HEK293 (cell line): ENCODE measurements around the gene CWF19L1.

Experiments used
- KLF16 ChIP-seq: fragments of 450-650 bp; formaldehyde crosslinking; IDR thresholded peaks from 2 replicates; pipeline ENCODE4 v1.5.1; 2017; ENCODE audit warnings: missing biosample characterization, missing genetic modification characterization
- MYNN ChIP-seq: fragments of 450-650 bp; formaldehyde crosslinking; IDR thresholded peaks from 2 replicates; pipeline ENCODE4 v1.5.1; 2016; ENCODE audit warnings: missing biosample characterization, missing genetic modification characterization, borderline replicate concordance
- SCRT1 ChIP-seq: fragments of 450-650 bp; formaldehyde crosslinking; IDR thresholded peaks from 2 replicates; pipeline ENCODE4 v1.5.1; 2016; ENCODE audit warnings: missing biosample characterization, missing genetic modification characterization, borderline replicate concordance
- SCRT2 ChIP-seq: fragments of 450-650 bp; formaldehyde crosslinking; IDR thresholded peaks from 2 replicates; pipeline ENCODE4 v1.5.1; 2016; ENCODE audit warnings: missing biosample characterization, missing genetic modification characterization
- SETDB1 ChIP-seq: IDR thresholded peaks from one replicate; pipeline ENCODE4 v1.6.1; 2017; ENCODE audit warnings: mild to moderate bottlenecking, low read length, moderate library complexity, mixed read lengths; ENCODE audit not compliant: insufficient read length
- ZBTB21 ChIP-seq: fragments of 450-650 bp; formaldehyde crosslinking; IDR thresholded peaks from 2 replicates; pipeline ENCODE4 v1.5.1; 2017; ENCODE audit warnings: missing biosample characterization, missing genetic modification characterization
- ZFP41 ChIP-seq: fragments of 450-650 bp; formaldehyde crosslinking; IDR thresholded peaks from 2 replicates; pipeline ENCODE4 v1.5.1; 2016; ENCODE audit warnings: missing biosample characterization, missing genetic modification characterization, borderline replicate concordance
- ZNF121 ChIP-seq: fragments of 450-650 bp; formaldehyde crosslinking; IDR thresholded peaks from 2 replicates; pipeline ENCODE4 v1.5.1; 2016; ENCODE audit warnings: missing biosample characterization, missing genetic modification characterization
- TF ChIP-seq, protein P1 (sequence below): fragments of 450-650 bp; formaldehyde crosslinking; IDR thresholded peaks from 2 replicates; pipeline ENCODE4 v1.5.1; 2016; ENCODE audit warnings: missing biosample characterization, missing genetic modification characterization
- TF ChIP-seq, protein P2 (sequence below): fragments of 450-650 bp; formaldehyde crosslinking; IDR thresholded peaks from 2 replicates; pipeline ENCODE4 v1.5.1; 2016; ENCODE audit warnings: missing biosample characterization, missing genetic modification characterization, low read depth
- TF ChIP-seq, protein P3 (sequence below): fragments of 450-650 bp; formaldehyde crosslinking; IDR thresholded peaks from 2 replicates; pipeline ENCODE4 v1.5.1; 2016; ENCODE audit warnings: missing biosample characterization, missing genetic modification characterization
- TF ChIP-seq, protein P4 (sequence below): sonication (generic); formaldehyde crosslinking; IDR thresholded peaks from 2 replicates; pipeline ENCODE4 v1.8.1; 2022; ENCODE audit warnings: mild to moderate bottlenecking, moderate library complexity, missing genetic modification reagents
- TF ChIP-seq, protein P5 (sequence below): fragments of 450-650 bp; formaldehyde crosslinking; IDR thresholded peaks from 2 replicates; pipeline ENCODE4 v1.5.1; 2016; ENCODE audit warnings: missing biosample characterization, missing genetic modification characterization
- TF ChIP-seq, protein P6 (sequence below): fragments of 450-650 bp; formaldehyde crosslinking; IDR thresholded peaks from 2 replicates; pipeline ENCODE4 v1.5.1; 2016; ENCODE audit warnings: missing biosample characterization, missing genetic modification characterization

DNA sequence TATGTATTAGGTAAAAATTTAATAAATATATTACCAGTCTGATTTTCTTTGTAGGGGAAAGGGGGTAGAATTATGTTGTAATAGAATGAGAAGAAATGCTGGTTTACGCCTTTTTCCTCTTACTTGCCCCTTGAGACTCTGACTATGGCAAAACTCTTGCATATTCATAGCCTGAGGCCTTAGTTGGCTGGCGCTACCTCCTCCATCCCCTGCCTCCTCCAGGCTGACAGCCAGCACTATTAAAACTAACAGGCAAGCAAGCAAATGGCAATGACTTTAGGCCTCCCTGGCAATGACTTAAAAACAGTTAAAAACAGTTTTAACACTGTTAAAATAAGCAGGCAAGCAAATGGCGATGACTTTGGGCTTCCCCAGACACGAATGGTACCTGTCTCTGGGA lies 48.2 kb upstream of the CWF19L1 start:
- TF ChIP-seq SCRT1 (tag by site-specific recombination) (no peak), KLF16 (tag by site-specific recombination) (no peak), ZNF121 (tag by site-specific recombination) (no peak), SCRT2 (no peak), MYNN (tag by site-specific recombination) (no peak), ZFP41 (tag by site-specific recombination) (no peak), SETDB1 (no peak), ZBTB21 (no peak)
- TF ChIP-seq, protein P1, sequence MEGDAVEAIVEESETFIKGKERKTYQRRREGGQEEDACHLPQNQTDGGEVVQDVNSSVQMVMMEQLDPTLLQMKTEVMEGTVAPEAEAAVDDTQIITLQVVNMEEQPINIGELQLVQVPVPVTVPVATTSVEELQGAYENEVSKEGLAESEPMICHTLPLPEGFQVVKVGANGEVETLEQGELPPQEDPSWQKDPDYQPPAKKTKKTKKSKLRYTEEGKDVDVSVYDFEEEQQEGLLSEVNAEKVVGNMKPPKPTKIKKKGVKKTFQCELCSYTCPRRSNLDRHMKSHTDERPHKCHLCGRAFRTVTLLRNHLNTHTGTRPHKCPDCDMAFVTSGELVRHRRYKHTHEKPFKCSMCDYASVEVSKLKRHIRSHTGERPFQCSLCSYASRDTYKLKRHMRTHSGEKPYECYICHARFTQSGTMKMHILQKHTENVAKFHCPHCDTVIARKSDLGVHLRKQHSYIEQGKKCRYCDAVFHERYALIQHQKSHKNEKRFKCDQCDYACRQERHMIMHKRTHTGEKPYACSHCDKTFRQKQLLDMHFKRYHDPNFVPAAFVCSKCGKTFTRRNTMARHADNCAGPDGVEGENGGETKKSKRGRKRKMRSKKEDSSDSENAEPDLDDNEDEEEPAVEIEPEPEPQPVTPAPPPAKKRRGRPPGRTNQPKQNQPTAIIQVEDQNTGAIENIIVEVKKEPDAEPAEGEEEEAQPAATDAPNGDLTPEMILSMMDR (tag by site-specific recombination) = no peak
- TF ChIP-seq, protein P2, sequence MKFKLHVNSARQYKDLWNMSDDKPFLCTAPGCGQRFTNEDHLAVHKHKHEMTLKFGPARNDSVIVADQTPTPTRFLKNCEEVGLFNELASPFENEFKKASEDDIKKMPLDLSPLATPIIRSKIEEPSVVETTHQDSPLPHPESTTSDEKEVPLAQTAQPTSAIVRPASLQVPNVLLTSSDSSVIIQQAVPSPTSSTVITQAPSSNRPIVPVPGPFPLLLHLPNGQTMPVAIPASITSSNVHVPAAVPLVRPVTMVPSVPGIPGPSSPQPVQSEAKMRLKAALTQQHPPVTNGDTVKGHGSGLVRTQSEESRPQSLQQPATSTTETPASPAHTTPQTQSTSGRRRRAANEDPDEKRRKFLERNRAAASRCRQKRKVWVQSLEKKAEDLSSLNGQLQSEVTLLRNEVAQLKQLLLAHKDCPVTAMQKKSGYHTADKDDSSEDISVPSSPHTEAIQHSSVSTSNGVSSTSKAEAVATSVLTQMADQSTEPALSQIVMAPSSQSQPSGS (tag by site-specific recombination) = no peak
- TF ChIP-seq, protein P3, sequence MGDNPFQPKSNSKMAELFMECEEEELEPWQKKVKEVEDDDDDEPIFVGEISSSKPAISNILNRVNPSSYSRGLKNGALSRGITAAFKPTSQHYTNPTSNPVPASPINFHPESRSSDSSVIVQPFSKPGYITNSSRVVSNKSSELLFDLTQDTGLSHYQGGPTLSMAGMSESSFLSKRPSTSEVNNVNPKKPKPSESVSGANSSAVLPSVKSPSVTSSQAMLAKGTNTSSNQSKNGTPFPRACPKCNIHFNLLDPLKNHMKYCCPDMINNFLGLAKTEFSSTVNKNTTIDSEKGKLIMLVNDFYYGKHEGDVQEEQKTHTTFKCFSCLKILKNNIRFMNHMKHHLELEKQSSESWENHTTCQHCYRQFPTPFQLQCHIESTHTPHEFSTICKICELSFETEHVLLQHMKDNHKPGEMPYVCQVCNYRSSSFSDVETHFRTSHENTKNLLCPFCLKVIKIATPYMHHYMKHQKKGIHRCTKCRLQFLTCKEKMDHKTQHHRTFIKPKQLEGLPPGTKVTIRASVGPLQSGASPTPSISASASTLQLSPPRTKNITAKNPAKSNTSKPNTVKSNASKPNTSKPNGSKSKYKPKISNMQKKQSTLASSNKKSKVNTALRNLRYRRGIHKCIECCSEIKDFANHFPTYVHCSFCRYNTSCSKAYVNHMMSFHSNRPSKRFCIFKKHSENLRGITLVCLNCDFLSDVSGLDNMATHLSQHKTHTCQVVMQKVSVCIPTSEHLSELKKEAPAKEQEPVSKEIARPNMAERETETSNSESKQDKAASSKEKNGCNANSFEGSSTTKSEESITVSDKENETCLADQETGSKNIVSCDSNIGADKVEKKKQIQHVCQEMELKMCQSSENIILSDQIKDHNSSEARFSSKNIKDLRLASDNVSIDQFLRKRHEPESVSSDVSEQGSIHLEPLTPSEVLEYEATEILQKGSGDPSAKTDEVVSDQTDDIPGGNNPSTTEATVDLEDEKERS (tag by site-specific recombination) = no peak
- TF ChIP-seq, protein P4, sequence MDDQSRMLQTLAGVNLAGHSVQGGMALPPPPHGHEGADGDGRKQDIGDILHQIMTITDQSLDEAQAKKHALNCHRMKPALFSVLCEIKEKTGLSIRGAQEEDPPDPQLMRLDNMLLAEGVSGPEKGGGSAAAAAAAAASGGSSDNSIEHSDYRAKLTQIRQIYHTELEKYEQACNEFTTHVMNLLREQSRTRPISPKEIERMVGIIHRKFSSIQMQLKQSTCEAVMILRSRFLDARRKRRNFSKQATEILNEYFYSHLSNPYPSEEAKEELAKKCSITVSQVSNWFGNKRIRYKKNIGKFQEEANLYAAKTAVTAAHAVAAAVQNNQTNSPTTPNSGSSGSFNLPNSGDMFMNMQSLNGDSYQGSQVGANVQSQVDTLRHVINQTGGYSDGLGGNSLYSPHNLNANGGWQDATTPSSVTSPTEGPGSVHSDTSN (CRISPR knock-in tag) = no peak
- TF ChIP-seq, protein P5, sequence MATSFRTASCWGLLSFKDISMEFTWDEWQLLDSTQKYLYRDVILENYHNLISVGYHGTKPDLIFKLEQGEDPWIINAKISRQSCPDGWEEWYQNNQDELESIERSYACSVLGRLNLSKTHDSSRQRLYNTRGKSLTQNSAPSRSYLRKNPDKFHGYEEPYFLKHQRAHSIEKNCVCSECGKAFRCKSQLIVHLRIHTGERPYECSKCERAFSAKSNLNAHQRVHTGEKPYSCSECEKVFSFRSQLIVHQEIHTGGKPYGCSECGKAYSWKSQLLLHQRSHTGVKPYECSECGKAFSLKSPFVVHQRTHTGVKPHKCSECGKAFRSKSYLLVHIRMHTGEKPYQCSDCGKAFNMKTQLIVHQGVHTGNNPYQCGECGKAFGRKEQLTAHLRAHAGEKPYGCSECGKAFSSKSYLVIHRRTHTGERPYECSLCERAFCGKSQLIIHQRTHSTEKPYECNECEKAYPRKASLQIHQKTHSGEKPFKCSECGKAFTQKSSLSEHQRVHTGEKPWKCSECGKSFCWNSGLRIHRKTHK (tag by site-specific recombination) = no peak
- TF ChIP-seq, protein P6, sequence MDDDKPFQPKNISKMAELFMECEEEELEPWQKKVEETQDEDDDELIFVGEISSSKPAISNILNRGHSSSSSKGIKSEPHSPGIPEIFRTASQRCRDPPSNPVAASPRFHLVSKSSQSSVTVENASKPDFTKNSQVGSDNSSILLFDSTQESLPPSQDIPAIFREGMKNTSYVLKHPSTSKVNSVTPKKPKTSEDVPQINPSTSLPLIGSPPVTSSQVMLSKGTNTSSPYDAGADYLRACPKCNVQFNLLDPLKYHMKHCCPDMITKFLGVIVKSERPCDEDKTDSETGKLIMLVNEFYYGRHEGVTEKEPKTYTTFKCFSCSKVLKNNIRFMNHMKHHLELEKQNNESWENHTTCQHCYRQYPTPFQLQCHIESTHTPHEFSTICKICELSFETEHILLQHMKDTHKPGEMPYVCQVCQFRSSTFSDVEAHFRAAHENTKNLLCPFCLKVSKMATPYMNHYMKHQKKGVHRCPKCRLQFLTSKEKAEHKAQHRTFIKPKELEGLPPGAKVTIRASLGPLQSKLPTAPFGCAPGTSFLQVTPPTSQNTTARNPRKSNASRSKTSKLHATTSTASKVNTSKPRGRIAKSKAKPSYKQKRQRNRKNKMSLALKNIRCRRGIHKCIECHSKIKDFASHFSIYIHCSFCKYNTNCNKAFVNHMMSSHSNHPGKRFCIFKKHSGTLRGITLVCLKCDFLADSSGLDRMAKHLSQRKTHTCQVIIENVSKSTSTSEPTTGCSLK (tag by site-specific recombination) = no peak
